Smooth muscle cell of the coronary artery (primary cell): ENCODE results near the gene PLD1. TPM values are rescaled to one million over a fixed set of nuclear protein-coding genes. Genes with fewer than 3 reads are reported as not detected.

Experiments used
- total RNA-seq: library from RNA; depleted of rRNA; stranded (reverse); fragments of >200 nt; gene quantifications from 2 replicates; pipeline ENCODE4 v1.2.3, GENCODE V29; 2014; ENCODE audit warnings: low replicate concordance

The PLD1 gene, protein sequence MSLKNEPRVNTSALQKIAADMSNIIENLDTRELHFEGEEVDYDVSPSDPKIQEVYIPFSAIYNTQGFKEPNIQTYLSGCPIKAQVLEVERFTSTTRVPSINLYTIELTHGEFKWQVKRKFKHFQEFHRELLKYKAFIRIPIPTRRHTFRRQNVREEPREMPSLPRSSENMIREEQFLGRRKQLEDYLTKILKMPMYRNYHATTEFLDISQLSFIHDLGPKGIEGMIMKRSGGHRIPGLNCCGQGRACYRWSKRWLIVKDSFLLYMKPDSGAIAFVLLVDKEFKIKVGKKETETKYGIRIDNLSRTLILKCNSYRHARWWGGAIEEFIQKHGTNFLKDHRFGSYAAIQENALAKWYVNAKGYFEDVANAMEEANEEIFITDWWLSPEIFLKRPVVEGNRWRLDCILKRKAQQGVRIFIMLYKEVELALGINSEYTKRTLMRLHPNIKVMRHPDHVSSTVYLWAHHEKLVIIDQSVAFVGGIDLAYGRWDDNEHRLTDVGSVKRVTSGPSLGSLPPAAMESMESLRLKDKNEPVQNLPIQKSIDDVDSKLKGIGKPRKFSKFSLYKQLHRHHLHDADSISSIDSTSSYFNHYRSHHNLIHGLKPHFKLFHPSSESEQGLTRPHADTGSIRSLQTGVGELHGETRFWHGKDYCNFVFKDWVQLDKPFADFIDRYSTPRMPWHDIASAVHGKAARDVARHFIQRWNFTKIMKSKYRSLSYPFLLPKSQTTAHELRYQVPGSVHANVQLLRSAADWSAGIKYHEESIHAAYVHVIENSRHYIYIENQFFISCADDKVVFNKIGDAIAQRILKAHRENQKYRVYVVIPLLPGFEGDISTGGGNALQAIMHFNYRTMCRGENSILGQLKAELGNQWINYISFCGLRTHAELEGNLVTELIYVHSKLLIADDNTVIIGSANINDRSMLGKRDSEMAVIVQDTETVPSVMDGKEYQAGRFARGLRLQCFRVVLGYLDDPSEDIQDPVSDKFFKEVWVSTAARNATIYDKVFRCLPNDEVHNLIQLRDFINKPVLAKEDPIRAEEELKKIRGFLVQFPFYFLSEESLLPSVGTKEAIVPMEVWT
- 13.1 and 24.2 TPM in 2 replicates for total RNA-seq

DNA sequence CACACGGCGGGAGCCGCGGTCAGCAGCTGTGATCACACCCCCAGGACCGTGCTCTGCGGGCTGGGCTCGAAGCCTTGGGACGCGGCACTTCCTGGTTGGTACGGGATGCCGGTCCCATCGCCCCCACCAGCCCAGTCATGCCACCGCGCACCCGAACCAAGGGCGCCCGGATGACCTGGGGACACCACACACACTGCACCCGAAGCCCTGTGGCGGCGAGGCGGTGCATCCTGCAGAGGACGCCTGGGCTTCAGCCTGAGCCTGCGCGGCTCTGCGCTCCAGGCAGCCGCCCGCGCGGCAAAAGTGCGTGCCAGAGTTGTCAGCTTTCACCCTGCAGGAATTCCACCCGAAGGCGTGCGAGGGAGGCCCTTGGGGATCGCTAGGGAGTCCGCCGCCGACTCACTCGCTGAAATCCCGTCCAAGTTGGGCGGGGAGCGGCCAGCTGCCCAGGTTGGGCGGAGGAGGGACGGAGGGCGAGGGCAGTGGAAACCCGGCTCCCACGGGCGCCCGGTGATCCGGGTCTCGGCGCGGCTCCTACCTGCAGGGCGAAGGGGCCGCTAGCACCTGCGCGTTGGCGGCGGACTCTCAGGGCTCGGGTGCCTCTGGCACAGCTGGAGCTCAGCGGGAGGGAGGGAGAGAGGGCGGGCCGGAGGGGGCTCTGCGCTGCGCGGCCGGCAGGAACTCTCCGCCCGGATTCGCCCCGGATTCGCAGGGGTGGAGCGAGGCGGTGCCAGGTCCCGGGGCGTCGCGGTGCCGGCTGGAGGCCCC, at the start of gene PLD1:
Gene PLD1, minus strand, starts transcription at position 623 of the 768 bp plus-strand sequence. CDS start 72,432 bp downstream, outside the sequence.

DNA sequence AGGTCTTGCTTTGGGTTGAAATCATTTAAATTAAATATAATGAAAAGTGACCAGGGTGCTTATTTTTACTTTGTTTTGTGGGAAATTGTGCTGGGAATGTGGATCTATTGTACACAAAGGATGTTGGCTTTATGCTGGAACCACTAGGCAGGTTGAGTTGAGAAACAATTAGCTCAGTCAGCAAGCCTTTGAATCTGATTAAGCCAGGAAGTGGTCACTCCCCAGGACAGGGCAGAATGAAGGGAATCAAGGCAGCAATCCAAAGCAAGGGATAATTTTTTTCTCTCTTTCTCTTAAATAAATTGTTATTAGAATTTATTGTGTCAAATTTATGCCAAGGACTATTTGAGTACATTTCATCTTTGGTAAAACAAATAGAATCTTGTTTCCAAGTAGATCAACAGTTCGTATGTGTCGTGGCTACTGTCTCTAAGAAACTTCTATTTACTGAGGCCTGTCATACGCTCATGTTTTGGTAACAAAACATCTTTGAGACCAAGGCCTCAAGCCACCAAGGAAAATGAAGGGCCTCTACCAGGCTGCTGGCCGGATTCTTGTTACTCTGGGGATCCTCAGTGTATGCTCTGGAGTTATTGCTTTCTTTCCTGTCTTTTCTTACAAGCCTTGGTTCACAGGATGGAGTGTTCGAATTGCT, 32.7 kb upstream of the PLD1 start, which contains the start of gene TMEM212:
Gene TMEM212, plus strand, starts transcription at position 486 of the 655 bp plus-strand sequence. Its CDS starts 35 bp downstream, at position 521.

Other genes with a start within 250 kb of the PLD1 start
- gene TMEM212, start 32.9 kb upstream of the PLD1 start, total RNA-seq, result not detected in 2 replicates
- gene FNDC3B, start 229.1 kb upstream of the PLD1 start, total RNA-seq, result 63.2 and 103 TPM in 2 replicates